ENCODE results near the gene EFCC1. TPM values are rescaled to one million over a fixed set of nuclear protein-coding genes. Genes with fewer than 3 reads are reported as not detected.

Gene EFCC1
- total RNA-seq, 3 donors from 2014 or later, result 1.6 to 3.9 (median 1.8) TPM

GRCh38 chr3:129046037-129046731 lies 45.1 kb downstream of the EFCC1 start:
- no peaks in the 10 kb centered on the region for H3K4me1 ChIP-seq
- peak overlapping the region; percentile 29 to 67 (median 41) for H3K4me3 ChIP-seq
- H3K27ac ChIP-seq, result no peak overlapping the region
- H3K36me3 ChIP-seq, result no peaks in the 10 kb centered on the region
- no peak for TF ChIP-seq CTCF (IDR thresholded peaks at IDR 0.05)
- intact Hi-C loops (cut with DNase I; ENCODE audit: low total_unique reads), result no loop called here
- no peak for DNase-seq (ENCODE audit: low spot score in 2 of 2)
- H3K9me3 ChIP-seq, result no peaks in the 10 kb centered on the region
- peaks cover 0 to 8% of the 10 kb centered on the region in 2 donors for H3K27me3 ChIP-seq

GRCh38 chr3:129046732-129047552 lies 45.8 kb downstream of the EFCC1 start:
- Histone ChIP-seq H3K36me3 (no peaks in the 10 kb centered on the region), H3K4me3 (no peak overlapping the region), H3K9me3 (no peaks in the 10 kb centered on the region), H3K4me1 (no peaks in the 10 kb centered on the region), H3K27me3 (peaks cover 0 to 8% of the 10 kb centered on the region in 2 donors), H3K27ac (no peak overlapping the region)
- TF ChIP-seq POLR2A (IDR thresholded peaks at IDR 0.05), result no peak
- no peak for TF ChIP-seq CTCF (IDR thresholded peaks at IDR 0.05)
- no peak for TF ChIP-seq POLR2AphosphoS5 (IDR thresholded peaks at IDR 0.05)
- no peak for DNase-seq (ENCODE audit: low spot score in 2 of 2)
- intact Hi-C loops (cut with DNase I; ENCODE audit: low total_unique reads), result no loop called here

GRCh38 chr3:129047553-129047839 lies 46.4 kb downstream of the EFCC1 start:
- H3K4me3 ChIP-seq, result no peak overlapping the region
- no peaks in the 10 kb centered on the region for H3K9me3 ChIP-seq
- no peak overlapping the region for H3K27ac ChIP-seq
- TF ChIP-seq POLR2A (IDR thresholded peaks at IDR 0.05), result no peak
- TF ChIP-seq CTCF (IDR thresholded peaks at IDR 0.05), result no peak
- no peak for TF ChIP-seq POLR2AphosphoS5 (IDR thresholded peaks at IDR 0.05)
- no peak for DNase-seq (ENCODE audit: low spot score in 2 of 2)
- H3K27me3 ChIP-seq, result peaks cover 0 to 8% of the 10 kb centered on the region in 2 donors
- H3K4me1 ChIP-seq, result peaks cover 0 to 3% of the 10 kb centered on the region in 2 donors
- intact Hi-C loops (cut with DNase I; ENCODE audit: low total_unique reads), result no loop called here
- H3K36me3 ChIP-seq, result no peaks in the 10 kb centered on the region

- Histone ChIP-seq H3K36me3 (no peaks in the 10 kb centered on the region), H3K4me1 (peaks cover 4 to 8% of the 10 kb centered on the region in 2 donors), H3K4me3 (no peak overlapping the region), H3K9me3 (no peaks in the 10 kb centered on the region), H3K27ac (no peak overlapping the region), H3K27me3 (peaks cover 0 to 5% of the 10 kb centered on the region in 2 donors)
- intact Hi-C loops (cut with DNase I; ENCODE audit: low total_unique reads), result no loop called here
- no peak for TF ChIP-seq CTCF (IDR thresholded peaks at IDR 0.05)
- no peak for TF ChIP-seq POLR2A (IDR thresholded peaks at IDR 0.05)
- TF ChIP-seq POLR2AphosphoS5 (IDR thresholded peaks at IDR 0.05), result no peak
- DNase-seq (ENCODE audit: low spot score in 2 of 2), result no peak
These were observed 49.6 kb downstream of the EFCC1 start for GRCh38 chr3:129050556-129051295.
